Measurements from ENCODE around the gene RAMP3. TPM values are rescaled to one million over a fixed set of nuclear protein-coding genes. Genes with fewer than 3 reads are reported as not detected.

Gene RAMP3
- total and polyA plus RNA-seq, 9 of the 15 experiments (the other 6 are each of a cell fraction or from before 2014, with no cell fraction given) = not detected

DNA sequence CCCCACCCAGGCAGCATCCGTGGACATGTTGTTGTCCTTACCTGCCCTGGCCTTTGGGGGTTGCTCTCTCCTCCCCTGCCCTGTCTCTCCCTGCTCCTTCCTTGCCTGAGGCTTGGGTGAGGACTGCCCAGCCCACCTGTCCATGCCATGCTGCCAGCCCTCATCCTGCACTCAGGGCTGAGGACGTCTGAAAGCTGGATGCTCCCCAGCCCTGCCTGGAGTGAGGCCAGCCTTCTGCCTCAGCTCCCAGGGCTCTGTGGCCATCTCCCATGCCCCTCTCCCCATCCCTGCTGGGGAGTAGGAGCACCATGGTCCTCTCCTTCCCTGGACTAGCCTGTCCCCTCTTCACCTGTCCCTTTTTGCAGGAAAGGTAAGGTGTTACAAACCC is 68.4 kb downstream of the RAMP3 start:
- H4K20me1 ChIP-seq (replicated peaks; ENCODE audit: control insufficient read depth, insufficient read depth, low read length) = peaks cover 9% of the 10 kb centered on the region
- intact Hi-C loops (cut with micrococcal nuclease) (no loop called here), in situ Hi-C loops (cut with MboI) (no loop called here)
- no peaks in the 10 kb centered on the region for H3K9me3 ChIP-seq (replicated peaks; ENCODE audit: control insufficient read depth, insufficient read depth, low read depth, low read length)
- ATAC-seq (no peak), FAIRE-seq (no peak), DNase-seq (ENCODE audit: extremely low read depth in 1 of 4, low spot score in 3 of 4) (no peak)
- CTCF ChIA-PET (ENCODE audit: low intra/inter-chr PET ratio) = no interaction called here
- WGBS (ENCODE audit: insufficient coverage, low coverage, missing lambda C conversion rate) = 0% methylated on average over 1 of the region's 2 CpGs
- no peak overlapping the region for H3K27ac ChIP-seq (ENCODE audit: extremely low read depth, low read depth, low read length)
- no peak overlapping the region for H2AFZ ChIP-seq (ENCODE audit: low read depth, low read length)
- no peak overlapping the region for H3K9ac ChIP-seq (ENCODE audit: insufficient read depth in 1 of 2, low read depth in 2 of 2, low read length in 2 of 2)
- TF ChIP-seq RBM34 (IDR thresholded peaks at IDR 0.05; ENCODE audit: borderline replicate concordance, insufficient read depth, low read length) (no peak), SREBF2 (CRISPR knock-in tag; IDR thresholded peaks at IDR 0.05) (no peak), HSF4 (CRISPR knock-in tag; IDR thresholded peaks at IDR 0.05; ENCODE audit: borderline replicate concordance) (no peak), CBX2 (IDR thresholded peaks at IDR 0.05; ENCODE audit: insufficient read depth, low read length, poor library complexity, severe bottlenecking) (no peak), SMAD1 (IDR thresholded peaks at IDR 0.05; ENCODE audit: low read depth, low read length, partially characterized antibody) (no peak), HDAC1 (IDR thresholded peaks at IDR 0.05) (no peak), FUS (optimal IDR thresholded peaks at IDR 0.05; ENCODE audit: low read depth, low read length) (no peak), PRMT5 (CRISPR knock-in tag; IDR thresholded peaks at IDR 0.05) (no peak), FOXJ2 (tag; IDR thresholded peaks at IDR 0.05) (no peak), RFX5 (IDR thresholded peaks at IDR 0.05; ENCODE audit: low read depth, low read length) (no peak), ZBTB8A (IDR thresholded peaks at IDR 0.05; ENCODE audit: partially characterized antibody) (no peak), ZEB2 (IDR thresholded peaks at IDR 0.05) (no peak), EHMT2 (IDR thresholded peaks at IDR 0.05) (no peak), SPI1 (IDR thresholded peaks at IDR 0.05; ENCODE audit: borderline replicate concordance, low read depth, low read length) (no peak)
- TF ChIP-seq, protein P1, sequence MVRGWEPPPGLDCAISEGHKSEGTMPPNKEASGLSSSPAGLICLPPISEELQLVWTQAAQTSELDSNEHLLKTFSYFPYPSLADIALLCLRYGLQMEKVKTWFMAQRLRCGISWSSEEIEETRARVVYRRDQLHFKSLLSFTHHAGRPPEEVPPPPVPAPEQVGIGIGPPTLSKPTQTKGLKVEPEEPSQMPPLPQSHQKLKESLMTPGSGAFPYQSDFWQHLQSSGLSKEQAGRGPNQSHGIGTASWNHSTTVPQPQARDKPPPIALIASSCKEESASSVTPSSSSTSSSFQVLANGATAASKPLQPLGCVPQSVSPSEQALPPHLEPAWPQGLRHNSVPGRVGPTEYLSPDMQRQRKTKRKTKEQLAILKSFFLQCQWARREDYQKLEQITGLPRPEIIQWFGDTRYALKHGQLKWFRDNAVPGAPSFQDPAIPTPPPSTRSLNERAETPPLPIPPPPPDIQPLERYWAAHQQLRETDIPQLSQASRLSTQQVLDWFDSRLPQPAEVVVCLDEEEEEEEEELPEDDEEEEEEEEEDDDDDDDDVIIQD (CRISPR knock-in tag; IDR thresholded peaks at IDR 0.05) = no peak
- TF ChIP-seq, protein P2, sequence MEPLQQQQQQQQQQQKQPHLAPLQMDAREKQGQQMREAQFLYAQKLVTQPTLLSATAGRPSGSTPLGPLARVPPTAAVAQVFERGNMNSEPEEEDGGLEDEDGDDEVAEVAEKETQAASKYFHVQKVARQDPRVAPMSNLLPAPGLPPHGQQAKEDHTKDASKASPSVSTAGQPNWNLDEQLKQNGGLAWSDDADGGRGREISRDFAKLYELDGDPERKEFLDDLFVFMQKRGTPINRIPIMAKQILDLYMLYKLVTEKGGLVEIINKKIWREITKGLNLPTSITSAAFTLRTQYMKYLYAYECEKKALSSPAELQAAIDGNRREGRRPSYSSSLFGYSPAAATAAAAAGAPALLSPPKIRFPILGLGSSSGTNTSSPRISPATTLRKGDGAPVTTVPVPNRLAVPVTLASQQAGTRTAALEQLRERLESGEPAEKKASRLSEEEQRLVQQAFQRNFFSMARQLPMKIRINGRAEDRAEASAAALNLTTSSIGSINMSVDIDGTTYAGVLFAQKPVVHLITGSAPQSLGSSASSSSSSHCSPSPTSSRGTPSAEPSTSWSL (CRISPR knock-in tag; IDR thresholded peaks at IDR 0.05; ENCODE audit: borderline replicate concordance) = no peak
- TF ChIP-seq, protein P3, sequence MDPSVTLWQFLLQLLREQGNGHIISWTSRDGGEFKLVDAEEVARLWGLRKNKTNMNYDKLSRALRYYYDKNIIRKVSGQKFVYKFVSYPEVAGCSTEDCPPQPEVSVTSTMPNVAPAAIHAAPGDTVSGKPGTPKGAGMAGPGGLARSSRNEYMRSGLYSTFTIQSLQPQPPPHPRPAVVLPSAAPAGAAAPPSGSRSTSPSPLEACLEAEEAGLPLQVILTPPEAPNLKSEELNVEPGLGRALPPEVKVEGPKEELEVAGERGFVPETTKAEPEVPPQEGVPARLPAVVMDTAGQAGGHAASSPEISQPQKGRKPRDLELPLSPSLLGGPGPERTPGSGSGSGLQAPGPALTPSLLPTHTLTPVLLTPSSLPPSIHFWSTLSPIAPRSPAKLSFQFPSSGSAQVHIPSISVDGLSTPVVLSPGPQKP (CRISPR knock-in tag; IDR thresholded peaks at IDR 0.05) = no peak
- H3K4me1 ChIP-seq (replicated peaks in 1 of 2; ENCODE audit: control insufficient read depth in 2 of 2, insufficient read depth in 2 of 2, low read length in 2 of 2) = peaks cover 9 to 12% of the 10 kb centered on the region in 2 experiments; a peak in 3 of 5 replicates
- peaks cover 17 to 47% of the 10 kb centered on the region in 2 experiments; a peak in 4 of 5 replicates for H3K27me3 ChIP-seq (ENCODE audit: control insufficient read depth in 2 of 2, insufficient read depth in 2 of 2, low read length in 2 of 2)
- no peaks in the 10 kb centered on the region for H3K79me2 ChIP-seq (ENCODE audit: control insufficient read depth, insufficient read depth, low read length)
- POLR2A ChIA-PET = no interaction called here
- H3K4me3 ChIP-seq = no peak overlapping the region
- H3K9me1 ChIP-seq (ENCODE audit: control insufficient read depth, insufficient read depth, low read length) = no peaks in the 10 kb centered on the region
- no peaks in the 10 kb centered on the region for H3K36me3 ChIP-seq (ENCODE audit: control insufficient read depth, insufficient read depth, low read length)
- no TSS peak for BruUV-seq (replicated peaks)
- H3K4me2 ChIP-seq (ENCODE audit: insufficient read depth, low read length) = no peak overlapping the region
